ENCODE measurements around the gene ELAVL2.

Gene ELAVL2

GRCh38 chr9:23824830-23825591, 1.0 kb downstream of the ELAVL2 start:
- Mint-ChIP-seq H3K4me3 (no peak overlapping the region), H3K27ac (no peak overlapping the region), H3K36me3 (no peaks in the 10 kb centered on the region), H3K4me1 (no peaks in the 10 kb centered on the region), H3K9me3 (peaks cover 7% of the 10 kb centered on the region), H3K27me3 (peaks cover 39% of the 10 kb centered on the region)

- Mint-ChIP-seq H3K36me3 (no peaks in the 10 kb centered on the region), H3K27ac (no peak overlapping the region), H3K4me1 (no peaks in the 10 kb centered on the region), H3K9me3 (peaks cover 7% of the 10 kb centered on the region), H3K4me3 (no peak overlapping the region), H3K27me3 (peaks cover 42% of the 10 kb centered on the region)
These were observed 1.8 kb downstream of the ELAVL2 start for GRCh38 chr9:23823986-23824829.

GRCh38 chr9:23823269-23823668, 2.8 kb downstream of the ELAVL2 start:
- H3K9me3 Mint-ChIP-seq = peaks cover 10% of the 10 kb centered on the region
- peaks cover 43% of the 10 kb centered on the region for H3K27me3 Mint-ChIP-seq
- H3K36me3 Mint-ChIP-seq = no peaks in the 10 kb centered on the region
- no peak overlapping the region for H3K4me3 Mint-ChIP-seq
- no peaks in the 10 kb centered on the region for H3K4me1 Mint-ChIP-seq
- no peak overlapping the region for H3K27ac Mint-ChIP-seq

- Mint-ChIP-seq H3K9me3 (peaks cover 10% of the 10 kb centered on the region), H3K4me1 (no peaks in the 10 kb centered on the region), H3K4me3 (no peak overlapping the region), H3K27ac (no peak overlapping the region), H3K36me3 (no peaks in the 10 kb centered on the region), H3K27me3 (peaks cover 37% of the 10 kb centered on the region)
These were observed 3.5 kb downstream of the ELAVL2 start for GRCh38 chr9:23822261-23823169.

GRCh38 chr9:23821375-23822181, 4.5 kb downstream of the ELAVL2 start:
- peaks cover 10% of the 10 kb centered on the region for H3K9me3 Mint-ChIP-seq
- H3K4me1 Mint-ChIP-seq = no peaks in the 10 kb centered on the region
- no peak overlapping the region for H3K4me3 Mint-ChIP-seq
- no peaks in the 10 kb centered on the region for H3K36me3 Mint-ChIP-seq
- peaks cover 35% of the 10 kb centered on the region for H3K27me3 Mint-ChIP-seq
- H3K27ac Mint-ChIP-seq = no peak overlapping the region

- no peak overlapping the region for H3K4me3 Mint-ChIP-seq
- peaks cover 35% of the 10 kb centered on the region for H3K27me3 Mint-ChIP-seq
- H3K36me3 Mint-ChIP-seq = no peaks in the 10 kb centered on the region
- no peaks in the 10 kb centered on the region for H3K4me1 Mint-ChIP-seq
- no peak overlapping the region for H3K27ac Mint-ChIP-seq
- peaks cover 10% of the 10 kb centered on the region for H3K9me3 Mint-ChIP-seq
These were observed 5.3 kb downstream of the ELAVL2 start for GRCh38 chr9:23820451-23821374.

GRCh38 chr9:23819403-23819802, 6.6 kb downstream of the ELAVL2 start:
- Mint-ChIP-seq H3K4me1 (no peaks in the 10 kb centered on the region), H3K27ac (no peak overlapping the region), H3K36me3 (no peaks in the 10 kb centered on the region), H3K27me3 (peaks cover 35% of the 10 kb centered on the region), H3K9me3 (peaks cover 10% of the 10 kb centered on the region), H3K4me3 (no peak overlapping the region)

GRCh38 chr9:23814243-23814642, 11.8 kb downstream of the ELAVL2 start:
- Mint-ChIP-seq H3K36me3 (no peaks in the 10 kb centered on the region), H3K4me3 (no peak overlapping the region), H3K27me3 (peaks cover 8% of the 10 kb centered on the region), H3K9me3 (peaks cover 16% of the 10 kb centered on the region), H3K4me1 (no peaks in the 10 kb centered on the region), H3K27ac (no peak overlapping the region)

- peaks cover 7% of the 10 kb centered on the region for H3K9me3 Mint-ChIP-seq
- H3K4me3 Mint-ChIP-seq = no peak overlapping the region
These were observed 13.4 kb downstream of the ELAVL2 start for GRCh38 chr9:23812673-23813072.

GRCh38 chr9:23811633-23812032, 14.4 kb downstream of the ELAVL2 start:
- Mint-ChIP-seq H3K36me3 (no peaks in the 10 kb centered on the region), H3K4me1 (no peaks in the 10 kb centered on the region), H3K27ac (no peak overlapping the region), H3K9me3 (peaks cover 7% of the 10 kb centered on the region), H3K4me3 (no peak overlapping the region), H3K27me3 (no peaks in the 10 kb centered on the region)

More at GRCh38 chr9:23812673-23813072, 13.4 kb downstream of the ELAVL2 start:
- Mint-ChIP-seq H3K27ac (no peak overlapping the region), H3K36me3 (no peaks in the 10 kb centered on the region), H3K27me3 (no peaks in the 10 kb centered on the region), H3K4me1 (no peaks in the 10 kb centered on the region)

GRCh38 chr9:23803216-23803615, 22.8 kb downstream of the ELAVL2 start:
- Mint-ChIP-seq H3K9me3 (no peaks in the 10 kb centered on the region), H3K27ac (no peak overlapping the region), H3K4me3 (no peak overlapping the region), H3K27me3 (no peaks in the 10 kb centered on the region), H3K36me3 (no peaks in the 10 kb centered on the region), H3K4me1 (no peaks in the 10 kb centered on the region)

GRCh38 chr9:23801523-23801922, 24.5 kb downstream of the ELAVL2 start:
- Mint-ChIP-seq H3K27ac (no peak overlapping the region), H3K4me3 (no peak overlapping the region), H3K36me3 (no peaks in the 10 kb centered on the region), H3K9me3 (peaks cover 5% of the 10 kb centered on the region), H3K27me3 (no peaks in the 10 kb centered on the region), H3K4me1 (no peaks in the 10 kb centered on the region)

- H3K27me3 Mint-ChIP-seq = no peaks in the 10 kb centered on the region
- peaks cover 5% of the 10 kb centered on the region for H3K9me3 Mint-ChIP-seq
- no peak overlapping the region for H3K27ac Mint-ChIP-seq
- H3K4me1 Mint-ChIP-seq = no peaks in the 10 kb centered on the region
- H3K36me3 Mint-ChIP-seq = no peaks in the 10 kb centered on the region
- no peak overlapping the region for H3K4me3 Mint-ChIP-seq
These were observed 26.5 kb downstream of the ELAVL2 start for GRCh38 chr9:23799521-23799920.

- Mint-ChIP-seq H3K4me3 (no peak overlapping the region), H3K36me3 (no peaks in the 10 kb centered on the region), H3K27me3 (no peaks in the 10 kb centered on the region), H3K9me3 (peaks cover 5% of the 10 kb centered on the region), H3K4me1 (no peaks in the 10 kb centered on the region), H3K27ac (no peak overlapping the region)
These were observed 27.7 kb downstream of the ELAVL2 start for GRCh38 chr9:23798325-23798724.

Data from activated naive CD4-positive, alpha-beta T cell treated with anti-CD3 and anti-CD28 coated beads, Interleukin-2, amount 50 U/mL, for 24 hours (primary cell).